ENCODE measurements around the gene AQP3. TPM values are rescaled to one million over a fixed set of nuclear protein-coding genes. Genes with fewer than 3 reads are reported as not detected.

Gene AQP3
- total and polyA plus RNA-seq, 4 donors, result 43.9 to 218 (median 159) TPM

GRCh38 chr9:33430942-33431341 lies 16.5 kb downstream of the AQP3 start:
- H3K9ac ChIP-seq (ENCODE audit: insufficient read depth in 1 of 2, low read length in 2 of 2), result no peak overlapping the region
- WGBS, 2 donors, result 18 to 41% methylated on average over 1 of the region's 1 CpG
- DNase-seq (no peak), ATAC-seq (ENCODE audit: insufficient read depth, low FRiP score) (no peak)
- H3K9me3 ChIP-seq (ENCODE audit: control insufficient read depth in 4 of 4, insufficient read depth in 3 of 4, low read length in 3 of 4), result no peaks in the 10 kb centered on the region
- no peaks in the 10 kb centered on the region for H3K27me3 ChIP-seq (ENCODE audit: control insufficient read depth in 3 of 3, insufficient read depth in 3 of 3, low read length in 2 of 3)
- no peak for TF ChIP-seq CTCF (IDR thresholded peaks at IDR 0.05; ENCODE audit: control extremely low read depth, extremely low read depth)
- no peaks in the 10 kb centered on the region for H3K36me3 ChIP-seq (ENCODE audit: control insufficient read depth in 4 of 4, insufficient read depth in 4 of 4, low read length in 4 of 4)
- H3K4me1 ChIP-seq (ENCODE audit: control insufficient read depth in 5 of 5, insufficient read depth in 5 of 5, low read length in 5 of 5), result no peaks in the 10 kb centered on the region
- H3K27ac ChIP-seq (ENCODE audit: low read depth in 1 of 2, low read length in 1 of 2), result no peak overlapping the region
- no peak overlapping the region for H3K4me3 ChIP-seq

- Histone ChIP-seq H3K9ac (ENCODE audit: insufficient read depth in 1 of 2, low read length in 2 of 2) (no peak overlapping the region), H3K4me3 (no peak overlapping the region), H3K9me3 (ENCODE audit: control insufficient read depth in 4 of 4, insufficient read depth in 3 of 4, low read length in 3 of 4) (no peaks in the 10 kb centered on the region), H3K27me3 (ENCODE audit: control insufficient read depth in 3 of 3, insufficient read depth in 3 of 3, low read length in 2 of 3) (no peaks in the 10 kb centered on the region), H3K27ac (ENCODE audit: low read depth in 1 of 2, low read length in 1 of 2) (no peak overlapping the region), H3K4me1 (ENCODE audit: control insufficient read depth in 5 of 5, insufficient read depth in 5 of 5, low read length in 5 of 5) (no peaks in the 10 kb centered on the region), H3K36me3 (ENCODE audit: control insufficient read depth in 4 of 4, insufficient read depth in 4 of 4, low read length in 4 of 4) (no peaks in the 10 kb centered on the region)
- 67 to 84% methylated on average over 3 of the region's 3 CpGs for WGBS, 2 donors
- no peak for TF ChIP-seq CTCF (IDR thresholded peaks at IDR 0.05; ENCODE audit: control extremely low read depth, extremely low read depth)
- DNase-seq (no peak), ATAC-seq (ENCODE audit: insufficient read depth, low FRiP score) (no peak)
These were observed 18.0 kb downstream of the AQP3 start for GRCh38 chr9:33429256-33429985.

GRCh38 chr9:33426843-33427293 lies 20.5 kb downstream of the AQP3 start:
- 88 to 93% methylated on average over 7 of the region's 7 CpGs for WGBS, 2 donors
- ATAC-seq (ENCODE audit: insufficient read depth, low FRiP score), result no peak

More at GRCh38 chr9:33426843-33427293, 20.5 kb downstream of the AQP3 start:
- Histone ChIP-seq H3K27me3 (ENCODE audit: control insufficient read depth in 3 of 3, insufficient read depth in 3 of 3, low read length in 2 of 3) (no peaks in the 10 kb centered on the region), H3K9ac (ENCODE audit: insufficient read depth in 1 of 2, low read length in 2 of 2) (no peak overlapping the region), H3K4me1 (ENCODE audit: control insufficient read depth in 5 of 5, insufficient read depth in 5 of 5, low read length in 5 of 5) (no peaks in the 10 kb centered on the region), H3K4me3 (no peak overlapping the region), H3K27ac (ENCODE audit: low read depth in 1 of 2, low read length in 1 of 2) (no peak overlapping the region), H3K9me3 (ENCODE audit: control insufficient read depth in 4 of 4, insufficient read depth in 3 of 4, low read length in 3 of 4) (no peaks in the 10 kb centered on the region), H3K36me3 (ENCODE audit: control insufficient read depth in 4 of 4, insufficient read depth in 4 of 4, low read length in 4 of 4) (no peaks in the 10 kb centered on the region)
- no peak for DNase-seq
- TF ChIP-seq CTCF (IDR thresholded peaks at IDR 0.05; ENCODE audit: control extremely low read depth, extremely low read depth), result no peak

All from lung (tissue), 12 donors.